ENCODE results near the gene BTRC.
"Not testable (repeated sequence)": the region's sequence is repeated elsewhere in the genome, so short reads cannot be mapped to it uniquely, and the experiment has no call there.

Gene BTRC

GRCh38 chr10:101388676-101389276 lies 34.8 kb downstream of the BTRC start:
- no peak for ATAC-seq

- not testable (repeated sequence) for ATAC-seq
These were observed 35.6 kb downstream of the BTRC start for GRCh38 chr10:101389532-101389931.

GRCh38 chr10:101389986-101390531 lies 36.1 kb downstream of the BTRC start:
- ATAC-seq = no peak

GRCh38 chr10:101393378-101393777 lies 39.4 kb downstream of the BTRC start:
- ATAC-seq = no peak

GRCh38 chr10:101394524-101395133 lies 40.7 kb downstream of the BTRC start:
- ATAC-seq = no peak

- ATAC-seq = peak; percentile 44 to 58
These were observed 43.2 kb downstream of the BTRC start for GRCh38 chr10:101397140-101397539.

- no peak for ATAC-seq
These were observed 46.6 kb downstream of the BTRC start for GRCh38 chr10:101400585-101400984.

GRCh38 chr10:101402711-101403110 lies 48.7 kb downstream of the BTRC start:
- no peak for ATAC-seq

- ATAC-seq = no peak
These were observed 49.2 kb downstream of the BTRC start for GRCh38 chr10:101403161-101403560.

- ATAC-seq = no peak
These were observed 51.0 kb downstream of the BTRC start for GRCh38 chr10:101405001-101405400.

- no peak for ATAC-seq
These were observed 57.6 kb downstream of the BTRC start for GRCh38 chr10:101411598-101411997.

- no peak for ATAC-seq
These were observed 60.1 kb downstream of the BTRC start for GRCh38 chr10:101414034-101414433.

- ATAC-seq = peak in 1 of 2 donors; percentile 30
These were observed 61.9 kb downstream of the BTRC start for GRCh38 chr10:101415884-101416283.

GRCh38 chr10:101421967-101422366 lies 68.0 kb downstream of the BTRC start:
- not testable (repeated sequence) for ATAC-seq

- no peak for ATAC-seq
These were observed 71.6 kb downstream of the BTRC start for GRCh38 chr10:101425535-101425934.

GRCh38 chr10:101428036-101428435 lies 74.1 kb downstream of the BTRC start:
- ATAC-seq = no peak

- no peak for ATAC-seq
These were observed 75.5 kb downstream of the BTRC start for GRCh38 chr10:101429423-101429822.

GRCh38 chr10:101436302-101436701 lies 82.3 kb downstream of the BTRC start:
- ATAC-seq = no peak

GRCh38 chr10:101438881-101439391 lies 85.0 kb downstream of the BTRC start:
- ATAC-seq = no peak

- ATAC-seq = peak; percentile 51 to 58
These were observed 87.8 kb downstream of the BTRC start for GRCh38 chr10:101441541-101442455.

GRCh38 chr10:101442456-101442800 lies 88.5 kb downstream of the BTRC start:
- ATAC-seq = no peak

- no peak for ATAC-seq
These were observed 90.3 kb downstream of the BTRC start for GRCh38 chr10:101444058-101444898.

Measured in activated CD4-positive, CD25-positive, alpha-beta regulatory T cell treated with anti-CD3 and anti-CD28 coated beads, Interleukin-2, amount 50 U/mL, for 24 hours (primary cell).